Measurements from ENCODE around the gene DDT.
"Not testable (repeated sequence)": the region's sequence is repeated elsewhere in the genome, so short reads cannot be mapped to it uniquely, and the experiment has no call there.

DDT gene

GRCh38 chr22:23986538-23987178 lies 12.4 kb upstream of the DDT start:
- not testable (repeated sequence) for DNase-seq

- not testable (repeated sequence) for DNase-seq
Measured at GRCh38 chr22:23986089-23986488, 11.8 kb upstream of the DDT start.

GRCh38 chr22:23984430-23984829 lies 10.2 kb upstream of the DDT start:
- peak; percentile 60 to 83 for DNase-seq

GRCh38 chr22:23980567-23980966 lies 6.3 kb upstream of the DDT start:
- not testable (repeated sequence) for DNase-seq

- not testable (repeated sequence) for DNase-seq
Measured at GRCh38 chr22:23979557-23980240, 5.5 kb upstream of the DDT start, which contains the start of gene GSTT2. Gene GSTT2 (plus strand): TSS chr22:23980134.

- not testable (repeated sequence) for DNase-seq
Measured at GRCh38 chr22:23977304-23977703, 3.1 kb upstream of the DDT start.

GRCh38 chr22:23974836-23975352 lies 653 bp upstream of the DDT start:
- DNase-seq, result not testable (repeated sequence)

GRCh38 chr22:23971927-23972326 lies 2.3 kb downstream of the DDT start:
- not testable (repeated sequence) for DNase-seq

GRCh38 chr22:23970816-23971486 lies 3.3 kb downstream of the DDT start:
- no peak for DNase-seq

- no peak for DNase-seq
Measured at GRCh38 chr22:23970201-23970641, 4.0 kb downstream of the DDT start.

- no peak for DNase-seq
Measured at GRCh38 chr22:23969071-23969470, 5.2 kb downstream of the DDT start.

GRCh38 chr22:23966568-23966967 lies 7.7 kb downstream of the DDT start, which contains the start of gene DDTL:
Gene DDTL (plus strand): TSS chr22:23966888. CDS start chr22:23966915, 27 bp downstream.
- not testable (repeated sequence) for DNase-seq

- DNase-seq, result not testable (repeated sequence)
Measured at GRCh38 chr22:23966094-23966493, 8.1 kb downstream of the DDT start.

GRCh38 chr22:23961084-23961771 lies 13.0 kb downstream of the DDT start, which contains the start of gene GSTT2B:
Gene GSTT2B (minus strand): TSS chr22:23961195. CDS start chr22:23961131, 64 bp downstream.
- not testable (repeated sequence) for DNase-seq

- DNase-seq, result peak; percentile 64 to 83
Measured at GRCh38 chr22:23956301-23956900, 17.8 kb downstream of the DDT start.

- DNase-seq, result not testable (repeated sequence)
Measured at GRCh38 chr22:23955886-23956285, 18.4 kb downstream of the DDT start.

- not testable (repeated sequence) for DNase-seq
Measured at GRCh38 chr22:23954991-23955305, 19.3 kb downstream of the DDT start.

GRCh38 chr22:23954193-23954990 lies 19.8 kb downstream of the DDT start:
- DNase-seq, result not testable (repeated sequence)

- DNase-seq, result not testable (repeated sequence)
Measured at GRCh38 chr22:23953485-23953884, 20.8 kb downstream of the DDT start.

- DNase-seq, result not testable (repeated sequence)
Measured at GRCh38 chr22:23952794-23953405, 21.3 kb downstream of the DDT start.

GRCh38 chr22:23951383-23951782 lies 22.9 kb downstream of the DDT start:
- not testable (repeated sequence) for DNase-seq

Data from NCI-H446 (cell line).